ENCODE data around the gene PLEKHA4.

DNA sequence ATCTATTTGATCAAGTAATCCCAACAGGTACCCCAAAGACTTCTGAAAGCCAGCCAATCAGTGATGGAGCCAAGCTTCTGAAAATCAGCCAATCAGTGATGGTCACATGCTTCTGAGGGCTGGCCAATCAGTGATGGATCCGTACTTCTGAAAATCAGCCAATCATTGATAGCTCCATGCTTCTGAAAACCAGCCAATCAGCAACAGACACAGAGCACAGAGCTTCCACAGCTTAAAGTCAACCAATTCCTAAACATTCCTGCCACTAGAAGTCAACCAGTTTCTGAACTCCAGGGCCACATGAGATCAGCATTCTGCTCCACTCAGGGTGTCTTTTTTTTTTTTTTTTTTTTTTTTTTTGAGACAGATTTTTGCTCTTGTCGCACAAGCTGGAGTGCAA is 23.9 kb downstream of the PLEKHA4 start:
- TF ChIP-seq, protein P1, sequence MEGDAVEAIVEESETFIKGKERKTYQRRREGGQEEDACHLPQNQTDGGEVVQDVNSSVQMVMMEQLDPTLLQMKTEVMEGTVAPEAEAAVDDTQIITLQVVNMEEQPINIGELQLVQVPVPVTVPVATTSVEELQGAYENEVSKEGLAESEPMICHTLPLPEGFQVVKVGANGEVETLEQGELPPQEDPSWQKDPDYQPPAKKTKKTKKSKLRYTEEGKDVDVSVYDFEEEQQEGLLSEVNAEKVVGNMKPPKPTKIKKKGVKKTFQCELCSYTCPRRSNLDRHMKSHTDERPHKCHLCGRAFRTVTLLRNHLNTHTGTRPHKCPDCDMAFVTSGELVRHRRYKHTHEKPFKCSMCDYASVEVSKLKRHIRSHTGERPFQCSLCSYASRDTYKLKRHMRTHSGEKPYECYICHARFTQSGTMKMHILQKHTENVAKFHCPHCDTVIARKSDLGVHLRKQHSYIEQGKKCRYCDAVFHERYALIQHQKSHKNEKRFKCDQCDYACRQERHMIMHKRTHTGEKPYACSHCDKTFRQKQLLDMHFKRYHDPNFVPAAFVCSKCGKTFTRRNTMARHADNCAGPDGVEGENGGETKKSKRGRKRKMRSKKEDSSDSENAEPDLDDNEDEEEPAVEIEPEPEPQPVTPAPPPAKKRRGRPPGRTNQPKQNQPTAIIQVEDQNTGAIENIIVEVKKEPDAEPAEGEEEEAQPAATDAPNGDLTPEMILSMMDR (conservative IDR thresholded peaks at IDR 0.05 in 1 of 2, IDR thresholded peaks at IDR 0.05 in 1 of 2; ENCODE audit: extremely low read depth in 1 of 2, insufficient read depth in 1 of 2, low read depth in 1 of 2, low read length in 2 of 2): peak in 1 of 2 donors; percentile 17
- TF ChIP-seq EZH2 (IDR thresholded peaks at IDR 0.05; ENCODE audit: borderline replicate concordance, low read length): no peak
